Smooth muscle cell (in vitro differentiated cells): ENCODE results near the gene CHST7. TPM values are rescaled to one million over a fixed set of nuclear protein-coding genes. Genes with fewer than 3 reads are reported as not detected.

Experiments
- DNase-seq: peaks from one replicate; lab custom pipeline; 2025; ENCODE audit not compliant: unreplicated experiment; lab: John Stamatoyannopoulos, UW
- H2AFZ ChIP-seq: fragments of 200-600 bp; sonication (generic); 2 replicates; pipeline ENCODE4 v1.6.0; 2016; ENCODE audit warnings: antibody characterized with exemption, low read depth, mild to moderate bottlenecking
- H3F3A ChIP-seq: fragments of 200-600 bp; sonication (generic); 2 replicates; pipeline ENCODE4 v1.6.0; 2017; ENCODE audit warnings: antibody characterized with exemption, low read depth
- H3K27ac ChIP-seq: fragments of 200-600 bp; sonication (generic); 2 replicates; pipeline ENCODE4 v1.5.1; 2016; ENCODE audit warnings: low read depth, mild to moderate bottlenecking
- H3K27me3 ChIP-seq: fragments of 200-600 bp; sonication (generic); 2 replicates; pipeline ENCODE4 v1.6.1; 2016; ENCODE audit warnings: low read depth, mild to moderate bottlenecking
- H3K36me3 ChIP-seq: fragments of 200-600 bp; sonication (generic); 2 replicates; pipeline ENCODE4 v1.5.1; 2016; ENCODE audit warnings: low read depth
- H3K4me1 ChIP-seq: fragments of 200-600 bp; sonication (generic); 2 replicates; pipeline ENCODE4 v1.5.1; 2016; ENCODE audit warnings: low read depth
- H3K4me2 ChIP-seq: fragments of 200-600 bp; sonication (generic); 2 replicates; pipeline ENCODE4 v1.6.0; 2016; ENCODE audit warnings: mild to moderate bottlenecking
- H3K4me3 ChIP-seq: fragments of 200-600 bp; sonication (generic); 2 replicates; pipeline ENCODE4 v1.5.1; 2016; ENCODE audit warnings: mild to moderate bottlenecking
- H3K79me2 ChIP-seq: fragments of 200-600 bp; sonication (generic); 2 replicates; pipeline ENCODE4 v1.6.0; 2016; ENCODE audit warnings: low read depth, mild to moderate bottlenecking
- H3K9ac ChIP-seq: fragments of 200-600 bp; sonication (generic); 2 replicates; pipeline ENCODE4 v1.6.0; 2016; ENCODE audit warnings: low read depth
- H3K9me3 ChIP-seq: fragments of 200-600 bp; sonication (generic); replicated peaks from 2 replicates; pipeline ENCODE4 v1.5.1; 2016; ENCODE audit warnings: low read depth
- H4K20me1 ChIP-seq: fragments of 200-600 bp; sonication (generic); 2 replicates; pipeline ENCODE4 v1.6.0; 2016; ENCODE audit warnings: low read depth
- CTCF ChIP-seq: fragments of 200-600 bp; sonication (generic); IDR thresholded peaks from 2 replicates; pipeline ENCODE4 v1.5.1; 2017; ENCODE audit warnings: borderline replicate concordance, mild to moderate bottlenecking, antibody characterized with exemption; ENCODE audit not compliant: insufficient read depth, poor library complexity, severe bottlenecking
- WGBS: methylation state at CpG from one replicate; pipeline ENCODE4 v1.1.7; 2016; ENCODE audit warnings: low lambda C conversion rate; 5-methylcytosine and 5-hydroxymethylcytosine counted together
- polyA plus RNA-seq: library from polyadenylated mRNA; unstranded; fragments of >200 nt; fragmentation: Nextera tagmentation; extraction: Ambion mirVana; gene quantifications from 2 replicates; pipeline ENCODE4 v1.2.1, GENCODE V29; 2016
- total RNA-seq: library from RNA; depleted of rRNA; stranded (reverse); fragments of >200 nt; gene quantifications from 2 replicates; pipeline ENCODE4 v1.2.3, GENCODE V29; 2014

Gene CHST7
- total and polyA plus RNA-seq, 2 experiments from 2014 or later, result 7.0 to 9.3 TPM

- Histone ChIP-seq H3K27me3 (no peaks in the 10 kb centered on the region), H2AFZ (no peak overlapping the region), H4K20me1 (no peaks in the 10 kb centered on the region), H3K27ac (no peak overlapping the region), H3K9ac (no peak overlapping the region), H3F3A (no peaks in the 10 kb centered on the region), H3K4me2 (no peak overlapping the region), H3K36me3 (no peaks in the 10 kb centered on the region), H3K9me3 (no peaks in the 10 kb centered on the region), H3K4me1 (no peaks in the 10 kb centered on the region), H3K79me2 (no peaks in the 10 kb centered on the region), H3K4me3 (no peak overlapping the region)
- no peak for DNase-seq
- TF ChIP-seq CTCF, result no peak
- 64% methylated on average over 4 of the region's 4 CpGs for WGBS
Observed at GRCh38 chrX:46627062-46627461, 53.5 kb downstream of the CHST7 start.

GRCh38 chrX:46627711-46628419, 54.3 kb downstream of the CHST7 start:
- no peaks in the 10 kb centered on the region for H3K27me3 ChIP-seq

GRCh38 chrX:46628460-46629371, 55.2 kb downstream of the CHST7 start:
- 86% methylated on average over 6 of the region's 6 CpGs for WGBS
- no peak for TF ChIP-seq CTCF
- no peak overlapping the region for H3K9ac ChIP-seq
- no peaks in the 10 kb centered on the region for H3K9me3 ChIP-seq
- no peaks in the 10 kb centered on the region for H3K27me3 ChIP-seq
- no peaks in the 10 kb centered on the region for H3K4me1 ChIP-seq
- no peak overlapping the region for H3K4me2 ChIP-seq
- no peaks in the 10 kb centered on the region for H3K36me3 ChIP-seq
- no peaks in the 10 kb centered on the region for H3K79me2 ChIP-seq
- DNase-seq, result no peak
- no peak overlapping the region for H3K4me3 ChIP-seq
- no peaks in the 10 kb centered on the region for H4K20me1 ChIP-seq
- no peaks in the 10 kb centered on the region for H3F3A ChIP-seq
- no peak overlapping the region for H3K27ac ChIP-seq
- H2AFZ ChIP-seq, result no peak overlapping the region

More at GRCh38 chrX:46627711-46628419, 54.3 kb downstream of the CHST7 start:
- no peak overlapping the region for H3K9ac ChIP-seq
- H3K4me3 ChIP-seq, result no peak overlapping the region
- no peak overlapping the region for H3K4me2 ChIP-seq
- TF ChIP-seq CTCF, result no peak
- H3K4me1 ChIP-seq, result no peaks in the 10 kb centered on the region
- H2AFZ ChIP-seq, result no peak overlapping the region
- WGBS, result 68% methylated on average over 10 of the region's 10 CpGs
- no peak overlapping the region for H3K27ac ChIP-seq
- H3K9me3 ChIP-seq, result no peaks in the 10 kb centered on the region
- no peaks in the 10 kb centered on the region for H3K36me3 ChIP-seq
- no peaks in the 10 kb centered on the region for H3K79me2 ChIP-seq
- no peak for DNase-seq
- H3F3A ChIP-seq, result no peaks in the 10 kb centered on the region
- no peaks in the 10 kb centered on the region for H4K20me1 ChIP-seq
